DMS153 treated with DMSO at 0.1 percent for 48 hours (cell line): ENCODE measurements around the gene ARID3A.
"Not testable (repeated sequence)": the region's sequence is repeated elsewhere in the genome, so short reads cannot be mapped to it uniquely, and the experiment has no call there.

Source experiments
- DNase-seq: peaks from one replicate; lab custom pipeline; 2025; ENCODE audit not compliant: unreplicated experiment; lab: John Stamatoyannopoulos, UW

Gene ARID3A

GRCh38 chr19:891421-892200 is 34.2 kb upstream of the ARID3A start:
- not testable (repeated sequence) for DNase-seq

GRCh38 chr19:892243-892893 is 33.5 kb upstream of the ARID3A start:
- DNase-seq, result no peak

GRCh38 chr19:892894-893689 is 32.7 kb upstream of the ARID3A start, which contains the start of the genes MED16 and RNU6-9:
TSS of gene MED16 (minus strand) at chr19:893187. CDS start at chr19:891131, 2,056 bp downstream.
TSS of gene RNU6-9 (plus strand) at chr19:893484.
- DNase-seq, result peak; percentile 28

GRCh38 chr19:896434-896833 is 29.4 kb upstream of the ARID3A start:
- no peak for DNase-seq

GRCh38 chr19:896999-897398 is 28.8 kb upstream of the ARID3A start:
- no peak for DNase-seq

GRCh38 chr19:897442-898039 is 28.3 kb upstream of the ARID3A start:
- DNase-seq, result no peak

GRCh38 chr19:898663-899062 is 27.2 kb upstream of the ARID3A start:
- DNase-seq, result no peak

GRCh38 chr19:899336-900042 is 26.3 kb upstream of the ARID3A start:
- no peak for DNase-seq

- DNase-seq, result no peak
These were observed 25.9 kb upstream of the ARID3A start for GRCh38 chr19:900043-900301.

- no peak for DNase-seq
These were observed 25.3 kb upstream of the ARID3A start for GRCh38 chr19:900302-901111.

- DNase-seq, result no peak
These were observed 24.4 kb upstream of the ARID3A start for GRCh38 chr19:901216-902092.

- DNase-seq, result no peak
These were observed 23.8 kb upstream of the ARID3A start for GRCh38 chr19:902093-902370.

GRCh38 chr19:902446-903226 is 23.2 kb upstream of the ARID3A start:
- DNase-seq, result no peak

GRCh38 chr19:903266-903797 is 22.5 kb upstream of the ARID3A start:
- no peak for DNase-seq

- no peak for DNase-seq
These were observed 21.3 kb upstream of the ARID3A start for GRCh38 chr19:904545-904944.

GRCh38 chr19:906480-906879 is 19.4 kb upstream of the ARID3A start:
- no peak for DNase-seq

GRCh38 chr19:907183-907853 is 18.5 kb upstream of the ARID3A start:
- DNase-seq, result no peak
